NB4 (cell line): ENCODE results near the gene SRGAP3.

Experiments used
- POLR2A ChIP-seq: IDR thresholded peaks from 2 replicates; pipeline ENCODE4 v1.6.1; 2011; ENCODE audit warnings: mild to moderate bottlenecking; ENCODE audit not compliant: insufficient read length; ENCODE audit errors: extremely low read depth
- TF ChIP-seq, protein P1 (sequence below): IDR thresholded peaks from one replicate; pipeline ENCODE4 v1.5.1; 2012; ENCODE audit warnings: low read depth, low read length

DNA sequence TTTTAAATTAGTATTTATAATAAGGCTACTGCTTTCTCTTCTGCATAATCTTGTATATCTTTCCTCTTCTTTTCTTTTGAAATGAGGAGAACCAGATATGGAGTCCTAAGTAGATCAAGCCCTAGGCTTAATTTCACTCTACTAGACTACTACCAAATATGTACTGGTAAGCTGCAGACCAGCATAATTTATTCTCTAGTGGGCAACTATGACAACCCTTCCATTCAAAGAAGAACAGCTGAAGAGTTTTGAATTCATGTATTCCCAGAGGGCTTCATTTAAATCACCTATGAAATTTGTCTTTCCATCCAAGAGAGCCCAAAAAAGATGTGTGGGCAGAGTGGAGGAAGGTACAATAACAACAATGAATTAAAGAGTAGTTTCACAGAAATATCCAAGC lies 296.1 kb downstream of the SRGAP3 start:
- TF ChIP-seq, protein P1, sequence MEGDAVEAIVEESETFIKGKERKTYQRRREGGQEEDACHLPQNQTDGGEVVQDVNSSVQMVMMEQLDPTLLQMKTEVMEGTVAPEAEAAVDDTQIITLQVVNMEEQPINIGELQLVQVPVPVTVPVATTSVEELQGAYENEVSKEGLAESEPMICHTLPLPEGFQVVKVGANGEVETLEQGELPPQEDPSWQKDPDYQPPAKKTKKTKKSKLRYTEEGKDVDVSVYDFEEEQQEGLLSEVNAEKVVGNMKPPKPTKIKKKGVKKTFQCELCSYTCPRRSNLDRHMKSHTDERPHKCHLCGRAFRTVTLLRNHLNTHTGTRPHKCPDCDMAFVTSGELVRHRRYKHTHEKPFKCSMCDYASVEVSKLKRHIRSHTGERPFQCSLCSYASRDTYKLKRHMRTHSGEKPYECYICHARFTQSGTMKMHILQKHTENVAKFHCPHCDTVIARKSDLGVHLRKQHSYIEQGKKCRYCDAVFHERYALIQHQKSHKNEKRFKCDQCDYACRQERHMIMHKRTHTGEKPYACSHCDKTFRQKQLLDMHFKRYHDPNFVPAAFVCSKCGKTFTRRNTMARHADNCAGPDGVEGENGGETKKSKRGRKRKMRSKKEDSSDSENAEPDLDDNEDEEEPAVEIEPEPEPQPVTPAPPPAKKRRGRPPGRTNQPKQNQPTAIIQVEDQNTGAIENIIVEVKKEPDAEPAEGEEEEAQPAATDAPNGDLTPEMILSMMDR = no peak
- TF ChIP-seq POLR2A = no peak
